Vagina (tissue), 2 donors: ENCODE results near the gene LONP2.

Experiments used
- CTCF ChIP-seq, 3 experiments: fragments of 450-650 bp in 2 of 3; fragments of 200-600 bp in 1 of 3; sonication (generic) in 1 of 3; IDR thresholded peaks; one replicate each; pipeline ENCODE4 v1.5.1; 2017 to 2019; ENCODE audit warnings: antibody characterized with exemption in 3 of 3, mild to moderate bottlenecking in 2 of 3, moderate library complexity in 2 of 3
- POLR2A ChIP-seq, 2 donors: fragments of 450-650 bp; IDR thresholded peaks; one replicate each; pipeline ENCODE4 v1.6.1; 2017; ENCODE audit warnings: antibody characterized with exemption in 2 of 2, mild to moderate bottlenecking in 2 of 2, moderate library complexity in 2 of 2
- POLR2AphosphoS5 ChIP-seq, 2 donors: sonication (generic); formaldehyde crosslinking; IDR thresholded peaks; one replicate each; pipeline ENCODE4 v1.9.0; 2017; ENCODE audit warnings: antibody characterized with exemption in 2 of 2, mild to moderate bottlenecking in 2 of 2, low read depth in 1 of 2; ENCODE audit not compliant: insufficient read depth in 1 of 2

- no peak for TF ChIP-seq CTCF (IDR thresholded peaks at IDR 0.05)
- TF ChIP-seq POLR2AphosphoS5 (IDR thresholded peaks at IDR 0.05; ENCODE audit: insufficient read depth in 1 of 2, low read depth in 1 of 2): no peak
- no peak for TF ChIP-seq POLR2A (IDR thresholded peaks at IDR 0.05)
Observed at GRCh38 chr16:48269011-48269410, 24.9 kb downstream of the LONP2 start.
